K562 (cell line): ENCODE data around the gene ATP13A4. TPM values are rescaled to one million over a fixed set of nuclear protein-coding genes. Genes with fewer than 3 reads are reported as not detected.

ENCODE experiments used
- ATAC-seq: fragments of 200-7000 bp; cut with Tn5 transposase; 3 replicates; pipeline ENCODE4 v1.9.1; 2020; ENCODE audit warnings: moderate library complexity
- BruUV-seq: library from RNA; stranded (reverse); fragments of 400-500 nt; replicated peaks from 2 replicates; lab custom pipeline; 2021; lab: Mats Ljungman, UMichigan
- CTCF ChIA-PET: fragments of 300-600 bp; formaldehyde crosslinking; extraction: SDS; loops from one replicate; lab custom pipeline; 2021; ENCODE audit warnings: low intra/inter-chr PET ratio; lab: Yijun Ruan, JAX
- POLR2A ChIA-PET: fragments of 300-600, 350-650 bp; sonication (Branson Sonifier 250); formaldehyde crosslinking; extraction: SDS; loops from one replicate; lab custom pipeline; 2021; ENCODE audit warnings: antibody characterized with exemption, inconsistent platforms; lab: Yijun Ruan, JAX
- DNase-seq, 4 experiments: peaks; one replicate each; pipeline versions ENCODE4 v3.0.0 to v3.0.0-alpha.2; 2011 to 2018; ENCODE audit warnings: low spot score in 3 of 4, mixed read lengths in 3 of 4; ENCODE audit errors: extremely low read depth in 1 of 4
- FAIRE-seq: peaks from 2 replicates; lab custom pipeline; 2011; peaks lifted over from hg19 to GRCh38; lab: Jason Lieb, UNC
- H2AFZ ChIP-seq: 2 replicates; pipeline ENCODE4 v1.6.0; 2011; ENCODE audit warnings: low read depth, low read length, control low read depth, inconsistent platforms
- H3K27ac ChIP-seq: fragments of 200-600 bp; 3 replicates; pipeline ENCODE4 v1.8.0; 2011; ENCODE audit warnings: low read depth, mild to moderate bottlenecking, control low read depth, inconsistent platforms, low read length, moderate library complexity, mixed read lengths; ENCODE audit errors: extremely low read depth
- H3K27me3 ChIP-seq, 2 experiments: fragments of 300-600 bp in 1 of 2; 2 replicates in 1 of 2; 3 replicates in 1 of 2; pipeline versions ENCODE4 v1.6.0 to v1.8.0; 2011; ENCODE audit warnings: inconsistent platforms in 2 of 2, low read length in 2 of 2, mild to moderate bottlenecking in 1 of 2, mixed read lengths in 1 of 2, moderate library complexity in 1 of 2; ENCODE audit not compliant: control insufficient read depth in 2 of 2, insufficient read depth in 2 of 2
- H3K36me3 ChIP-seq: fragments of 300-600 bp; 3 replicates; pipeline ENCODE4 v1.8.0; 2011; ENCODE audit warnings: mild to moderate bottlenecking, low read length, inconsistent platforms; ENCODE audit not compliant: control insufficient read depth, insufficient read depth
- H3K4me1 ChIP-seq, 2 experiments: fragments of 200-600 bp in 1 of 2; replicated peaks in 1 of 2; 2 replicates in 1 of 2; 3 replicates in 1 of 2; pipeline versions ENCODE4 v1.5.1 to v1.8.0; 2011; ENCODE audit warnings: inconsistent platforms in 2 of 2, low read length in 2 of 2, mild to moderate bottlenecking in 1 of 2, mixed read lengths in 1 of 2, moderate library complexity in 1 of 2; ENCODE audit not compliant: control insufficient read depth in 2 of 2, insufficient read depth in 2 of 2
- H3K4me2 ChIP-seq: 2 replicates; pipeline ENCODE4 v1.6.1; 2011; ENCODE audit warnings: low read length, control low read depth, inconsistent platforms, mixed read lengths; ENCODE audit not compliant: insufficient read depth
- H3K4me3 ChIP-seq: fragments of 200-600 bp; sonication (generic), shearing (Covaris generic); 2 replicates; pipeline ENCODE4 v1.5.1; 2016; ENCODE audit warnings: control low read depth, inconsistent platforms
- H3K79me2 ChIP-seq: fragments of 200-600 bp; 3 replicates; pipeline ENCODE4 v1.8.0; 2011; ENCODE audit warnings: low read length, inconsistent platforms; ENCODE audit not compliant: control insufficient read depth, insufficient read depth
- H3K9ac ChIP-seq, 2 experiments: 2 replicates each; pipeline versions ENCODE4 v1.6.0 to v1.6.1; 2011; ENCODE audit warnings: low read depth in 2 of 2, low read length in 2 of 2, control low read depth in 1 of 2, inconsistent platforms in 1 of 2, mild to moderate bottlenecking in 1 of 2, mixed read lengths in 1 of 2; ENCODE audit not compliant: insufficient read depth in 1 of 2
- H3K9me1 ChIP-seq: one replicate; pipeline ENCODE4 v1.6.0; 2011; ENCODE audit warnings: inconsistent platforms, mild to moderate bottlenecking, low read length, moderate library complexity; ENCODE audit not compliant: control insufficient read depth, insufficient read depth
- H3K9me3 ChIP-seq: replicated peaks from 2 replicates; pipeline ENCODE4 v1.5.1; 2011; ENCODE audit warnings: low read depth, low read length, inconsistent platforms; ENCODE audit not compliant: control insufficient read depth, insufficient read depth
- H4K20me1 ChIP-seq: replicated peaks from 2 replicates; pipeline ENCODE4 v1.6.1; 2011; ENCODE audit warnings: low read length, inconsistent platforms, mixed read lengths; ENCODE audit not compliant: control insufficient read depth, insufficient read depth
- BRF1 ChIP-seq: IDR thresholded peaks from 3 replicates; pipeline ENCODE4 v1.6.1; 2011; ENCODE audit warnings: borderline replicate concordance, mild to moderate bottlenecking; ENCODE audit not compliant: insufficient read length; ENCODE audit errors: extremely low read depth
- NBN ChIP-seq: fragments of 450-650 bp; IDR thresholded peaks from 2 replicates; pipeline ENCODE4 v1.6.1; 2016; ENCODE audit warnings: low read depth, mild to moderate bottlenecking
- TAL1 ChIP-seq: fragments of 450-650 bp; IDR thresholded peaks from 2 replicates; pipeline ENCODE4 v1.6.1; 2016; ENCODE audit warnings: mild to moderate bottlenecking
- WGBS: fragments of 100-300 bp; shearing (Covaris generic); methylation state at CpG from one replicate; pipeline ENCODE4 v1.1.6; 2016; ENCODE audit warnings: low coverage, mixed read lengths; ENCODE audit not compliant: insufficient coverage; ENCODE audit errors: missing lambda C conversion rate; 5-methylcytosine and 5-hydroxymethylcytosine counted together
- in situ Hi-C: fragments of 300-500 bp; cut with MboI; formaldehyde crosslinking; loops from 4 replicates; pipeline ENCODE4 v1.15.0; 2018; ENCODE audit warnings: inconsistent platforms, mixed read lengths
- intact Hi-C: fragments of 100-400 bp; cut with micrococcal nuclease; formaldehyde crosslinking; loops from 2 replicates; pipeline ENCODE4 v1.14.2; 2022
- polyA plus RNA-seq, 8 experiments: library from polyadenylated mRNA; depleted of rRNA in 4 of 8; stranded (reverse) in 5 of 8; unstranded in 3 of 8; fragments of >200 nt; fragmentation: Nextera tagmentation in 2 of 8; fragmentation: Illumina TruSeq in 1 of 8; extraction: Ambion mirVana in 2 of 8; extraction: Trizol in 1 of 8; gene quantifications; 2 replicates each; pipeline versions ENCODE4 v1.2.1 to v1.2.3, GENCODE V29; 2011 to 2014; ENCODE audit warnings: inconsistent platforms in 1 of 8, missing spikeins in 1 of 8
- total RNA-seq, 7 experiments: library from RNA; depleted of rRNA in 6 of 7; stranded (reverse); fragments of >200 nt in 6 of 7; fragmentation: Illumina TruSeq in 2 of 7; extraction: Trizol in 2 of 7; gene quantifications; 2 replicates each; pipeline versions ENCODE4 v1.2.1 to v1.2.3, GENCODE V29; 2011 to 2021; ENCODE audit warnings: low replicate concordance in 1 of 7
- TF ChIP-seq, protein P1 (sequence below): sonication (generic); formaldehyde crosslinking; IDR thresholded peaks from 2 replicates; pipeline ENCODE4 v1.8.1; 2022; ENCODE audit warnings: missing genetic modification reagents
- TF ChIP-seq, protein P2 (sequence below): fragments of 250-450 bp; sonication (Bioruptor Pico); IDR thresholded peaks from 2 replicates; pipeline ENCODE4 v1.5.0; 2021

The ATP13A4 gene
- total and polyA plus RNA-seq, 9 of the 15 experiments (the other 6 are each of a cell fraction or from before 2014, with no cell fraction given), result 0.03 to 0.14 (median 0.07) TPM; not detected in 6

DNA sequence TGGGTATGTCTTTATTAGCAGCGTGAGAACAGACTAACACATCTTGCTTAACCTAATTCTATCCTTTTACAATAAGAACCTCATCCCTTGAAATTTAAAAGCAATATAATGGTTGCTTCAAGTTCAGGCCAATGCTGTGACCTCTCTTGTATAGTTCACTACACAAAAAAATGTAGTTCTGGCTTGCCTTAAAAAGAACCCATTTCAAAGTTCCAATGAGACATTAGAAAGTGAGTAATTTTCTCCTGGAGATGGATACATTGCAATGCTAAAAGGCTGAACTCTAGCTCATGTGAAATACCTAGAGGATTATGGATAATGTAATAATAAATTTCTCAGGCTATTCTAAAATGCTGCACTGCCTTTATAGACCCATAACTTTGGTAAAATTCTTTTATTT, 47.8 kb downstream of the ATP13A4 start:
- no peak for TF ChIP-seq NBN
- no peak for TF ChIP-seq BRF1
- no peak for TF ChIP-seq TAL1
- TF ChIP-seq, protein P1, sequence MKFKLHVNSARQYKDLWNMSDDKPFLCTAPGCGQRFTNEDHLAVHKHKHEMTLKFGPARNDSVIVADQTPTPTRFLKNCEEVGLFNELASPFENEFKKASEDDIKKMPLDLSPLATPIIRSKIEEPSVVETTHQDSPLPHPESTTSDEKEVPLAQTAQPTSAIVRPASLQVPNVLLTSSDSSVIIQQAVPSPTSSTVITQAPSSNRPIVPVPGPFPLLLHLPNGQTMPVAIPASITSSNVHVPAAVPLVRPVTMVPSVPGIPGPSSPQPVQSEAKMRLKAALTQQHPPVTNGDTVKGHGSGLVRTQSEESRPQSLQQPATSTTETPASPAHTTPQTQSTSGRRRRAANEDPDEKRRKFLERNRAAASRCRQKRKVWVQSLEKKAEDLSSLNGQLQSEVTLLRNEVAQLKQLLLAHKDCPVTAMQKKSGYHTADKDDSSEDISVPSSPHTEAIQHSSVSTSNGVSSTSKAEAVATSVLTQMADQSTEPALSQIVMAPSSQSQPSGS (CRISPR knock-in tag), result no peak
- TF ChIP-seq, protein P2, sequence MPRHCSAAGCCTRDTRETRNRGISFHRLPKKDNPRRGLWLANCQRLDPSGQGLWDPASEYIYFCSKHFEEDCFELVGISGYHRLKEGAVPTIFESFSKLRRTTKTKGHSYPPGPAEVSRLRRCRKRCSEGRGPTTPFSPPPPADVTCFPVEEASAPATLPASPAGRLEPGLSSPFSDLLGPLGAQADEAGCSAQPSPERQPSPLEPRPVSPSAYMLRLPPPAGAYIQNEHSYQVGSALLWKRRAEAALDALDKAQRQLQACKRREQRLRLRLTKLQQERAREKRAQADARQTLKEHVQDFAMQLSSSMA (CRISPR knock-in tag), result no peak
- TF ChIP-seq, all 486 proteins: peak for 0
- 0% methylated on average over 1 of the region's 1 CpG for WGBS
- intact Hi-C loops, result no loop called here

More for the DNA sequence above, 47.8 kb downstream of the ATP13A4 start:
- no peaks in the 10 kb centered on the region for H3K79me2 ChIP-seq
- H3K9me3 ChIP-seq, result no peaks in the 10 kb centered on the region
- no peak overlapping the region for H2AFZ ChIP-seq
- no peak for DNase-seq
- H3K4me3 ChIP-seq, result no peak overlapping the region
- H4K20me1 ChIP-seq, result no peaks in the 10 kb centered on the region
- H3K36me3 ChIP-seq, result no peaks in the 10 kb centered on the region
- no peak for ATAC-seq
- no peak overlapping the region for H3K4me2 ChIP-seq
- H3K27me3 ChIP-seq, result 0 out of 5 replicates have a peak, but pooled peaks cover 0 to 5% of the 10 kb centered on the region in 2 experiments
- no peaks in the 10 kb centered on the region for H3K9me1 ChIP-seq
- CTCF ChIA-PET, result no interaction called here
- no peak overlapping the region for H3K9ac ChIP-seq
- H3K4me1 ChIP-seq, result no peaks in the 10 kb centered on the region
- no TSS peak for BruUV-seq
- H3K27ac ChIP-seq, result no peak overlapping the region
- POLR2A ChIA-PET, result no interaction called here
- FAIRE-seq, result no peak
- in situ Hi-C loops, result no loop called here
